Renal cortex interstitium (tissue), 11 donors: ENCODE data around the gene DDX47. TPM values are rescaled to one million over a fixed set of nuclear protein-coding genes. Genes with fewer than 3 reads are reported as not detected.
"Not testable (repeated sequence)": the region's sequence is repeated elsewhere in the genome, so short reads cannot be mapped to it uniquely, and the experiment has no call there.

Experiments
- DNase-seq, 11 donors: peaks; one replicate each; pipeline ENCODE4 v3.0.0-alpha.2; 2013; ENCODE audit warnings: low read depth in 9 of 11, low spot score in 4 of 11; ENCODE audit errors: extremely low read depth in 1 of 11
- polyA plus RNA-seq, 3 donors: library from polyadenylated mRNA; unstranded; fragments of 120-200 nt; gene quantifications; one replicate each; pipeline ENCODE4 v1.2.1, GENCODE V29; 2013; ENCODE audit not compliant: insufficient read length in 3 of 3

The DDX47 gene
- polyA plus RNA-seq, 3 donors: 73.0 to 81.2 (median 80.0) TPM

DNA sequence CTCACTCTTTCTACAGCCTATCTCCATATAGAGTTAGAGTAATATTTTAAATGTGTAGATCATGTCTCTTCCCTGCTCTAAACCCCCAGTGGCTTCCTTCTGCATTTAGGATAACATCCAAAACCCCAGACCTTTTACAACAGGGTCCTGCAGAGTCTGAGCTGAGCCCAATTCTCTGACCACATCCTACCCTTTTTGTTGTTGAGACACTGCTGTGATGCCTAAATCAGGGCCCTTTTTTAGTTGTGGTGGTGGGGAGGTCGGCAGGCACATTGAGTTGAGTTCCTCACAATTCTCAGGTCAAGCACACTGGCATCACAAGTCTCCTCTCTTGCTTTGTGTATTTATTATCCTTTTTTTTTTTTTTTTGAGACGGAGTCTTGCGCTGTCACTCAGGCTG is 1.8 kb upstream of the DDX47 start:
- no peak for DNase-seq

DNA sequence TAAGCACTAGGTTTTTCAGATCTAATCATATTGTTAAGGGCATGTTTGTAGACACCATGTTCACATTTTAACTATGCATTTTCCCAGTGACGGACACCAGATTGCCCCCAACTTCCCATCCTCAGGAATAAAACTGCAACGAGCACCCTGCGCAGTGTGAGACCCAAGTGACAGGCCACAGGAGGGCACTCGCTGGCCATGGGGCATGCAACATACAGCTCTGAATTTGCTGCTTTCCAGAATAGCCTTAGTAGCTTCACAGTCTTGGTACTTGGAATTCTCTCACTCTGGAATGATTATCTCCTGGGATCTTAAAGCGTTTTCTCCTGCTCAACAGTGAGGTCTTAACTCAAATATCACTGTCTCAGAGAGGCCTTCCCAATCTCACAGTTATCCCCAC is 972 bp upstream of the DDX47 start:
- DNase-seq: no peak

DNA sequence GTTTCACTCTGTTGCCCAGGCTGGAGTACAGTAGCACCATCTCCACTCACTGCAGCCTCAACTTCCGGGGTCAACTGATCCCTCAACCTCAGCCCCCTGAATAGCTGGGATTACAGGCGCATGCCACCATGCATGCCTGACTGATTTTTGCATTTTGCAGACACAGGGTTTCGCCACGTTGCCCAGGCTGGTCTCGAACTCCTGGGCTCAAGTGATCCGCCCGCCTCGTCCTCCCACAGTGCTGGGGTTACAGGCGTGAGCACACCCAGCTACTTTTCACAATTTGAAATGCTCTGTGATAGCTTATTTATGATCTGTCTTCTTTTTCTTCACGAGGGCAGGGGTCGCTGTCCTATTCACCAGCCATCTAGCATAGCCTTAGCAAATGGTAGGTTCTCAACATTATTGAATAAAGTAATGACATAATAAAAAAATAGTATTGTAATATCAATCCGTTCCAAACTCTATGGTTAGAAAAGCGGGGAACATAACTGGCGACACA is 477 bp upstream of the DDX47 start:
- no peak for DNase-seq

DNA sequence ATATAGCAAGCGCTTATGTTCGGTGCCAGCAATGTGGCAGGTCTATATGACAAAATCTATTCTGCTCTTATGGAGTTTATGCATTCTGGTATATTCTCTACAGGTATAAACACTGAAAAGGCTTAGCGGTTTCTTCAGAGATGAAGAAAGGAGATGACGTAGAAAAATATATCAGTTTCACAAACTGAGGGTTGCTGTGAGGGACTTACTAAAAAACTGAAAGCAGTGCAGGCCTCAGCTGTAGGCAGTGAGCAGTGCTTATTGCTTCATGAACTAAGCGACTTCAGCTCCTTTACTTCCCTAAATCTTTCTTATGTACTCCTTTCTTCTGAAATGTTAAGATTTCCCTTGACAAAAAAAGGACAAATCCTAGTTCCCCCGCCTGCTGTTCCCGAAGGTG is 4.5 kb downstream of the DDX47 start:
- no peak for DNase-seq

DNA sequence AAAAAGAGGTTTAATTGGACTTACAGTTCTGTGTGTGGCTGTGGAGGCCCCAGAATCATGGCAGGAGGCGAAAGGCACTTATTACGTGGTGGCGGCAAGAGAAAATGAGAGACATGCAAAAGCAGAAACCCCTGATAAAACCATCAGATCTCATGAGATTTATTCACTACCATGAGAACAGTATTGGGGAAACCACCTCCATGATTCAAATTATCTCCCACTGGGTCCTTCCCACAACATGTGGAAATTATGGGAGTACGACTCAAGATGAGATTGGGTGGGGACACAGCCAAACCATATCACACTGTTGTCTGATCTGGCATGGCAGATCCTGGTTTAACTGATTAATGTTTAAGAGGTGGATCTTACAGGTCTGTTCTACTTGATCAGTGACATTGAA is 5.6 kb downstream of the DDX47 start:
- no peak for DNase-seq

DNA sequence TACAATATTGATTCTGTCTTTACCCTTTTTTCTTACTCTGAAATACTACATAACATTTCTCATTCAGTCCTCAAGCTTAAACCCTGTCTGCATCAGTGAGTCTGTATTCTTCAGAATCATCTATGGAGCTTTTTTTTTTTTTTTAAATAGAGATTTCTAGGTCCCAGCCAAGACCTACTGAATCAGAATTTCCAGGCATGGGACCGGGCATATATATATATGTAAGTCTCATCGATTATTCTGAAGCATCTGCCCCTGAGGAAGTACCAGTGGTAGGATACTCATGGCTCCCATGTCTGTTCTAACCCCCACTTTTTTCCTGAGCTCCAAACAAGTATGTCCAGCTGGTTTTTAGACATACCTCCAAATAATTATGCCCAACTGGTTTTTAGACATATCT is 6.1 kb downstream of the DDX47 start:
- DNase-seq: no peak

DNA sequence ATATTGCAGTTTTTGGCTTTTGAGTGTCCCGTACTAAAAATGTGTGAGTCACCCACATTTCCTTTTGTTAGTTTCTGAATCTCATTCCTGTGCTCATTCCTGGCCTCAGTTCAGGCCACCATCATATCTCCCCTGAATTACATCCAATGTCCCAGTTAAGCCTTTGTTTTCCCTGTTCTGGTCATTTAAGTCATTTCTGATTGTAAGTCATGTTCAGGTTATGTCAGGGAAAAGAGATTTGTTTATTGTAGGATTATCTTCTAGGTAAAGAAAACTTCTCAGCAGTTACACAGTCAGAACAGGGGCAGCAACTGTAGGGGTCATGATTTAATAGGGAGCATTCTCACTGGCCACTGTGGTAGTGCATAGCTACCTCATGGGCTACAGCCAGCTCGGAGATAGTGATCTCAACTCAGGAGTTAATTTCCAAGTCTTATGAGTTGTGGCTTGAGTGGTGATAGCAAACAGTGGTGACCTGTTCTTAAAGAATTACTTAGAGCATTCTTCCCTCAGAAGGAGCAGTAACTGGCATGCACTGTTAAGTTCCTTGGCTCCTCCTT is 6.7 kb downstream of the DDX47 start:
- DNase-seq: no peak

DNA sequence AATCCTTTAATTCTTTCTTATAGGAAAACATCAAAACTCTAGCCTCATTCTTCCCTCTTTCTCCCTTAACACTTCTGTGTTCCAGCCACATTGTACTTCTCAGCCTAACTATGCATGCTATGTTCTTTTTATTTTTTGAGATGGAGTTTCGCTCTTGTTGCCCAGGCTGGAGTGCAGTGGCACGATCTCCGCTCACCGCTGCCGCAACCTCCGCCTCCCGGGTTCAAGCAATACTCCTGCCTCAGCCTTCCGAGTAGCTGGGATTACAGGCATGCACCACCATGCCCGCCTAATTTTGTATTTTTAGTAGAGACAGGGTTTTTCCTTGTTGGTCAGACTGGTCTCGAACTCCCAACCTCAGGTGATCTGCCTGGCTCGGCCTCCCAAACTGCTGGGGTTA is 7.2 kb downstream of the DDX47 start:
- DNase-seq: not testable (repeated sequence)

DNA sequence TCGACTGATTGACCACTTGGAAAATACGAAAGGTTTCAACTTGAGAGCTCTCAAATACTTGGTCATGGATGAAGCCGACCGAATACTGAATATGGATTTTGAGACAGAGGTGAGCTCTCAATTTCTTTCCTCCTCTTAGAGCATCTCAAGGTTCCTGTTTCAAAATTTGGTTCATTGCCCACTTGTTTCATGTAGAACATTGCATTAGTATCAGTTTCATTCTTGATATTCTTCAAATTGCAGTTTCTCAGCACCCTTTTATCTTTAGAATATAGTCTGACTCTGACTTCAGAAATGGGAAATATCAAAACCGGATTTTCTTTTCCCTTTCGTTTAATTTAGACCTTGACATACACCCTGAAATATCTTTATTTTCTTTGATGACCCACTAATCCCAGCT is 8.8 kb downstream of the DDX47 start:
- no peak for DNase-seq

DNA sequence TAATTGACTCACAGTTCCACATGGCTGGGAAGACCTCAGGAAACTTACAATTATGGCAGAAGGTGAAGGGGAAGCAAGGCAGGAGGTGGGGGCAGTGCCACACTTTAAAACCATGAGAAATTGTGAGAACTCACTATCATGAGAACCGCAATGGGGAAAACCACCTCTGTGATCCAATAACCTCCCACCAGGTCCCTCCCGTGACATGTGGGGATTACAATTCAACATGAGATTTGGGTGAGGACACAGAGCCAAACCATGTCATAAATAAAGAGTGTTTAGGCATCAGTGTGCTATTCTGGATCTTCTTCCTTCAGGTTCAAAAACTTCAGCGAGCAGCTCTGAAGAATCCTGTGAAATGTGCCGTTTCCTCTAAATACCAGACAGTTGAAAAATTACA is 9.7 kb downstream of the DDX47 start:
- no peak for DNase-seq

DNA sequence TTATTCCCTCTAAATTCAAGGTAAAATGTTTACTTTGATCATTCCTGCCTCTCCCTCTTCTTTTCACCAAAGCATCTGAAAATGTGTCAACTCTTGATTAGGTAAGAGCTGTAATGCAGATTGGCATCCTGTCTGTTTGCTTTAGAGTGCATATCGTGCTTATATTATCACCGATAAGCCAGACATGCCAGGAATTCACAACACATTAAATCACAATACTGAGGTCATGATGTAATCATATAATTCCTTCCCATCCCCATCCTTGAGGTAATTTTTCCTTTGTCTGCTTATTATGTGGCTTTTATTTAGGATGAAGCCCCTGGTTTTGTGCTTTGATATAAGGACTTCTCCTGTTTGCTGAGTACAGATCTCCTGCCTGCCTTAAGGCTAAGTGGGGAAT is 10.2 kb downstream of the DDX47 start:
- no peak for DNase-seq

DNA sequence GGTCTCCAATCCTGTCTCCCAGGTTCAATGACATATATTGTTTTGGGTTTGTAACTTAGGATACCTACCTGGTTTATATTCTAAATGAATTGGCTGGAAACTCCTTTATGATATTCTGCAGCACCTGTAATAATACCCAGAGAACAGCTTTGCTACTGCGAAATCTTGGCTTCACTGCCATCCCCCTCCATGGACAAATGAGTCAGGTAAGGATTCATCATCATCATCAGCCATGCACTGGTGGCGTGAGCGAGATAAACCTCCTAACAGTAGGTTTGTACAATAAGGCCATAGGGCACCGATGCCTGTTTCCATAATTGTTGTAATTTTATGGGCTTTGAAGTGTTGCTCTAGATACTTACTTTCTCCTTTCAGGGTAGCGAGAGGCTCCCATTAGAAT is 10.7 kb downstream of the DDX47 start:
- no peak for DNase-seq

DNA sequence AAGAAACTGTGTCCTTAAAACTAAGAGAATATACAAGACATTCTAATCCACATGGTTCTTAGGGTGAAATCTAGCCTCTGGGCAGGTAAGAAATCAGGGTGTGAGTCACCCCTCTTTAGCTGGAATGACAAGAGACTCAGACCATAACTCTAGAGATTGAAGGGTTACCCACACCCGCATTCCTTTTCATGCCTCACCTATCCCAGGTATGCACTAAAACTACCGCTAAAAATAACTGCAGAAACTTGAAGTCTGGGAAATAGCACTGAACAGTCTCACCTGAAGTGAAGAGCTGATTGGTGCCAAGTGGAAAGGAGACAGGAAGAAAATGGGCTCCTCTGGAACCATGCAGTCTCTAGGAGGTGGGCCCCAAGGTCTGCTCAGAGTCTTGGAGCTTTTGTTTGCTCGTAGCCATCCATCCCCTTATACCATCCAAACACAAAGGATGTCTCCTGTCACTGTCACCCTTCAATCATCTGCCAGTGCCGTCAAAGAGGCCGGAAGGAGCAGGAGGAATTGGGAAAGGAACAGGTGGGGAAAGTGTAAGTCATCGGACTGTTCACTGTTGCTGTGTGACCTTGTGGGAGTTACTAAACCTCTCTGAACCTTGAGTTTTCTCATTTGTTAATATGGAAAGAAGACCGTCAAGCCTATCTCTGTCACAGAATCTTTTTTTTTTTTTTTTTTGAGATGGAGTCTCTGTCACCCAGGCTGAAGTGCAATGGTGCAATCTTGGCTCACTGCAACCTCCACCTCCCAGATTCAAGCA is 22.4 kb downstream of the DDX47 start:
- peak in 4 of 11 donors; percentile 18 to 31 (median 24) for DNase-seq

DNA sequence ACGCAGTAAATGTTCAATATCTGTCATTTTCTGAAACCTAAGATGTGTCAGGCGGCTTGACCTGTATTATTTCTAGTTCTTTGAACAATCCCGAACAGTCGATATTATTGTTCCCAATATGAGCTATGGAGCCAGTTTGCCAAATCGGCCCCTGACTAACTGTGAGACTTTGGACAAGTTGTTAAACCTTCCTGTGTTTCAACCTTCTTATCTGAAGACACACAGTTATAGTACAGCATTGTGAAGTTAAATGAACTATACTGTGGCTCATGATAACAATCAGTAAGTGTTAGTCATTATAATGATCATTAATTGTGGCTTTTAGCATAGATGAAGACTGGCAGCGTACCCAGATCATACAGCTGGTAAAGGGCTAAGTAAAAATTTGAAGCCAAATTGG is 23.4 kb downstream of the DDX47 start:
- DNase-seq: no peak

DNA sequence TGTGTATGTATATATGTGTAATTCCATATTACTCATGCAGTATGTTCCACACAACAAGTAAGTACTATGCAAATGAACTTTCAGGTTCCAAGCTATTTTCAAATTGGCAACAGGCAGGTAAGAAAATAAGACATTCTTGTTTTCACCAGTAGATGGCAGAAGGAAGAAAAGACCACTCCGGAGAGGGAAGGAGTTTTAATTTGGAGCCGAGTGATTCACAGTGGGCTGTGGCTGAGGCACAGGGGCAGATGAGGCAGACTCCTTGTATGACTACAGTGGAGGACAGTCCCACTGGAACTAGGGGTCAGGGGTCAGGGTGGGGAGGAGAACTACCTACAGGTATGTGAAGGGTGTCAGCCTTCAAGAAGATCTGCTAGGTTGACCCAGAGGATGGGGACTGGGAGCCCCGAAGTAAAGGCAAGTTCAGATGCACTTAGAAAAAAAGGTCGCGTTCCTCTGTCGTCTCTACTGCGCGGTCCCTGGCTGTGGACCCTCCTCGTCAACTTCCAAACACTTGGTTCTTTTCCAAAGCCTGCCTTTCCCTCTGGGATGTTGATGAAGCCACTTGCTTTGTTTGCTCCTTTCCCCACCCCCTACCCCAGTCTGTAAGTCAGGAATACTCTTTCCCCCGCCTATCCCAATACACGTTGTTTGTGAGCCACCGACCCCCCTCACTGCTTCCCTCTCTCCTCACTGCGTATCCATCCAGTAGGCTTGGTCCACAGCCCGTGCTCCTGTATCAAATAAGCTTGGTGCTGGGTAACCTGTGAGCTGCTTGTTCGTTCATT is 24.1 kb downstream of the DDX47 start:
- DNase-seq: peak in 7 of 11 donors; percentile 34 to 55 (median 51)

DNA sequence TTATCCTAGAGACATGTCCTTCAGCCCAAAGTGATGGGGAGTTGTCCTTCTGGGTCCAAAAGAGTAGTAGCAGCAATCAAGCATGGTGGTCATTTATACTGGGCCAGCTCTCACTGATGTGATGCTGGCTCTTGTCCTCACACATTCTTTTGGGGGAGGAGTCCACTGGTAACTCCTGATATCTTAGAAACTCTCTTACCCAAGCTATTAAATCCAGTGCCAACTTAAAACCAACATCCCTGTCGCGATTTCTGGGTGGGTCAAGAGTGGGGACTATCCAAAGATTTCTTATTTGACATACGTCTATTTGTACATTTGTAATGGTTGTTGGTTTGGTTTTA is 24.6 kb downstream of the DDX47 start:
- DNase-seq: no peak

DNA sequence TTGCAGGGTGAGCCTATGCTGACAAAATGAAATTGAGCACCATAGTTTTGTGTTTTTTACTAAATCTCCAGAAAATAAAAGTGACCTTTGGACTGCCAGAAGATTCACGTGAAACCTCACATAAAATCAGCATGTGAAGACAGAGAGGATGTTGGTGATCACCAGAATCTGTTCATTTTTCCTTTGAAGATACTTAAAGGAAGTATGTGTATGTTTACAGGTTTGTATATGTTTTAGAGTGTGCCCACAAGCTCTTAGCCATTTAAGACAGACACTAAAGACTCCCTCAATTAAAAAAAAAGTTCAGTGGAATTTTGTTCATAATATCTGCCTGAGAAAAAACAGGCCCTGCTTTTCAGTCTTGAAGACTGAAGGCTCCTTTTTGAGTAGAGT is 25.9 kb downstream of the DDX47 start:
- no peak for DNase-seq

DNA sequence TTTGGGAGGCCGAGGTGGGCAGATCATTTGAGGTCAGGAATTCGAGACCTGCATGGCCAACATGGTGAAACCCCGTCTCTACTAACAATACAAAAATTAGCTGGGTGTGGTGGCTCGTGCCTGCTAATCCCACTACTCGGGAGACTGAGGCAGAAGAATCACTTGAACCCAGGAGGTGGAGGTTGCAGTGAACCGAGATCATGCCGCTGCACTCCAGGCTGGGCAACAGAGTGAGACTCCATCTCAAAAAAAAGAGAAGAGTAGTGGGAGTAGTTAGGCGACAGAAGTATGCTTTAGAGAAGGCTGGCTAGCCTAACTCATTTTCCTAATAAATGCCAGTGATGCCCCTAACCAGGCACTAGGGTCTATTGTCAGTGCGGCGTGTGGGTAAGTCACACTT is 26.3 kb downstream of the DDX47 start:
- not testable (repeated sequence) for DNase-seq

DNA sequence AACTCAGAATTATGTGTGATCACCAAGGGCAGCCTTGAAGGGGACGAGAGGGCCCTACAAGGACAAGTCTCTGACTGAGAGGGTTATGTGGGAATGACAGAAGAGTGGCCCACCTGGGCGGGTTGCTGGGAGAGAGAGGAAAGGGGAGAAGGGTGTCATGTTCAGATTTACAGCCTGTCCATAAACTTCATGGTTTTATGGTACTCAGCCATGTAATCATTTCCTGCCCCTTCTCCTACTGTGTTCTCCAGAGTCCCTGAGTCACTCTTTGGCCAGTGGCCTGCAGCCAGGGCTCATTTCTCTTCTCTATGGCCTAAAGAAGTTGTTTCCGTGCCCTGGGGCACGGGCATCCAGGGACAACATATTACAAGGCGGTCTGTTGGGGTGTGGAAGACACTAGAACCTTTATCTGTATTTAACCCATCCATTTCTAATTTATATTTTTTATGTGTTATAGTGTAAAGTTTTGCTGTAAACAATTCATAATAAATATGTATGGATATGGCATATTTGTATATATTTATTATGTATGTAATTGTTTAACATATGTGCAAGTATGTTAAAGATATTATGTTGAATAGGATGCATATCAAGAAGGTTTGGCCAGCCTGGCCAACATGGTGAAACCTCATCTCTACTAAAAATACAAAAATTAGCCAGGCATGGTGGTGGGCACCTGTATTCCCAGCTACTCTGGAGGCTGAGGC is 26.9 kb downstream of the DDX47 start:
- peak in 5 of 11 donors; percentile 10 to 39 (median 30) for DNase-seq

DNA sequence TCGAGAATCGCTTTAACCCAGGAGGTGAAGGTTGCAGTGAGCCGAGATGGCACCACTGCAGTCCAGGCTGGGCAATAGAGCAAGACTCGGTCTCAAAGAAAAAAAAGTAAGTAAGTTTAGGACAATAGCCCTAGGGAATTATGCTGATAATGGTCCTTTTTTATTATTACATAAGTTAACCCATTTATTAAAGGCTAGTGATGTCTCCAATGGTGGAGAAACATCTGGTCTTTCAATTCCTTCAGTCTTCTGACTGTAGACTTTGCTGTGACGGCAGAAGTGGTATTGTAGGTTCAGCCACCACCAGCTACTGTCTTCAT is 27.4 kb downstream of the DDX47 start:
- no peak for DNase-seq
